ENCODE measurements around the gene MACO1.

DNA sequence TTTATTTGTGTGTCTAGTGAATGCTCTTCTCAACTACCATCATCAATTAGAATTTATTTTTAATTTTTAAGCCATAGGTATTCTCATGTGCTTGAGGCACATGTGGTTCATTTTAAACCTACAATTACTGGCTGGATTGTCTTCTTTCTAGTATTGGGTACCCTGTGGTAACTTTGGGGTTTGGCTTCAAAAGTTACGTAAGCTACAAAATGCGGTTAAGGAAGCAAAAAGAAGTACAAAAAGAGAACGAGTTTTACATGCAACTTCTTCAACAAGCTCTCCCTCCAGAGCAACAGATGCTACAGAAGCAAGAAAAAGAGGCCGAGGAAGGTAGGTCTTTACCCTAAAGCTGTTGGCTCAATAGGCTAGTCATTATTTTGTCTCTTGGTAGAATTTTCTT lies 25.8 kb downstream of the MACO1 start:
- TF ChIP-seq BACH2 (CRISPR knock-in tag; IDR thresholded peaks at IDR 0.05; ENCODE audit: borderline replicate concordance) (no peak), ZFP3 (CRISPR knock-in tag; IDR thresholded peaks at IDR 0.05) (no peak), ZFP30 (CRISPR knock-in tag; IDR thresholded peaks at IDR 0.05) (no peak), ARNTL (CRISPR knock-in tag; IDR thresholded peaks at IDR 0.05; ENCODE audit: borderline replicate concordance, low read depth) (no peak), ZNF70 (CRISPR knock-in tag; IDR thresholded peaks at IDR 0.05) (no peak), ZC3H10 (CRISPR knock-in tag; IDR thresholded peaks at IDR 0.05) (no peak), OSR1 (CRISPR knock-in tag; IDR thresholded peaks at IDR 0.05) (no peak), TCF4 (CRISPR knock-in tag; IDR thresholded peaks at IDR 0.05; ENCODE audit: borderline replicate concordance) (no peak)
- TF ChIP-seq, protein P1, sequence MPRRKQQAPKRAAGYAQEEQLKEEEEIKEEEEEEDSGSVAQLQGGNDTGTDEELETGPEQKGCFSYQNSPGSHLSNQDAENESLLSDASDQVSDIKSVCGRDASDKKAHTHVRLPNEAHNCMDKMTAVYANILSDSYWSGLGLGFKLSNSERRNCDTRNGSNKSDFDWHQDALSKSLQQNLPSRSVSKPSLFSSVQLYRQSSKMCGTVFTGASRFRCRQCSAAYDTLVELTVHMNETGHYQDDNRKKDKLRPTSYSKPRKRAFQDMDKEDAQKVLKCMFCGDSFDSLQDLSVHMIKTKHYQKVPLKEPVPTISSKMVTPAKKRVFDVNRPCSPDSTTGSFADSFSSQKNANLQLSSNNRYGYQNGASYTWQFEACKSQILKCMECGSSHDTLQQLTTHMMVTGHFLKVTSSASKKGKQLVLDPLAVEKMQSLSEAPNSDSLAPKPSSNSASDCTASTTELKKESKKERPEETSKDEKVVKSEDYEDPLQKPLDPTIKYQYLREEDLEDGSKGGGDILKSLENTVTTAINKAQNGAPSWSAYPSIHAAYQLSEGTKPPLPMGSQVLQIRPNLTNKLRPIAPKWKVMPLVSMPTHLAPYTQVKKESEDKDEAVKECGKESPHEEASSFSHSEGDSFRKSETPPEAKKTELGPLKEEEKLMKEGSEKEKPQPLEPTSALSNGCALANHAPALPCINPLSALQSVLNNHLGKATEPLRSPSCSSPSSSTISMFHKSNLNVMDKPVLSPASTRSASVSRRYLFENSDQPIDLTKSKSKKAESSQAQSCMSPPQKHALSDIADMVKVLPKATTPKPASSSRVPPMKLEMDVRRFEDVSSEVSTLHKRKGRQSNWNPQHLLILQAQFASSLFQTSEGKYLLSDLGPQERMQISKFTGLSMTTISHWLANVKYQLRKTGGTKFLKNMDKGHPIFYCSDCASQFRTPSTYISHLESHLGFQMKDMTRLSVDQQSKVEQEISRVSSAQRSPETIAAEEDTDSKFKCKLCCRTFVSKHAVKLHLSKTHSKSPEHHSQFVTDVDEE (CRISPR knock-in tag; IDR thresholded peaks at IDR 0.05): no peak
- TF ChIP-seq, protein P2, sequence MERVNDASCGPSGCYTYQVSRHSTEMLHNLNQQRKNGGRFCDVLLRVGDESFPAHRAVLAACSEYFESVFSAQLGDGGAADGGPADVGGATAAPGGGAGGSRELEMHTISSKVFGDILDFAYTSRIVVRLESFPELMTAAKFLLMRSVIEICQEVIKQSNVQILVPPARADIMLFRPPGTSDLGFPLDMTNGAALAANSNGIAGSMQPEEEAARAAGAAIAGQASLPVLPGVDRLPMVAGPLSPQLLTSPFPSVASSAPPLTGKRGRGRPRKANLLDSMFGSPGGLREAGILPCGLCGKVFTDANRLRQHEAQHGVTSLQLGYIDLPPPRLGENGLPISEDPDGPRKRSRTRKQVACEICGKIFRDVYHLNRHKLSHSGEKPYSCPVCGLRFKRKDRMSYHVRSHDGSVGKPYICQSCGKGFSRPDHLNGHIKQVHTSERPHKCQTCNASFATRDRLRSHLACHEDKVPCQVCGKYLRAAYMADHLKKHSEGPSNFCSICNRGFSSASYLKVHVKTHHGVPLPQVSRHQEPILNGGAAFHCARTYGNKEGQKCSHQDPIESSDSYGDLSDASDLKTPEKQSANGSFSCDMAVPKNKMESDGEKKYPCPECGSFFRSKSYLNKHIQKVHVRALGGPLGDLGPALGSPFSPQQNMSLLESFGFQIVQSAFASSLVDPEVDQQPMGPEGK (CRISPR knock-in tag; IDR thresholded peaks at IDR 0.05; ENCODE audit: borderline replicate concordance): no peak
- TF ChIP-seq, protein P3, sequence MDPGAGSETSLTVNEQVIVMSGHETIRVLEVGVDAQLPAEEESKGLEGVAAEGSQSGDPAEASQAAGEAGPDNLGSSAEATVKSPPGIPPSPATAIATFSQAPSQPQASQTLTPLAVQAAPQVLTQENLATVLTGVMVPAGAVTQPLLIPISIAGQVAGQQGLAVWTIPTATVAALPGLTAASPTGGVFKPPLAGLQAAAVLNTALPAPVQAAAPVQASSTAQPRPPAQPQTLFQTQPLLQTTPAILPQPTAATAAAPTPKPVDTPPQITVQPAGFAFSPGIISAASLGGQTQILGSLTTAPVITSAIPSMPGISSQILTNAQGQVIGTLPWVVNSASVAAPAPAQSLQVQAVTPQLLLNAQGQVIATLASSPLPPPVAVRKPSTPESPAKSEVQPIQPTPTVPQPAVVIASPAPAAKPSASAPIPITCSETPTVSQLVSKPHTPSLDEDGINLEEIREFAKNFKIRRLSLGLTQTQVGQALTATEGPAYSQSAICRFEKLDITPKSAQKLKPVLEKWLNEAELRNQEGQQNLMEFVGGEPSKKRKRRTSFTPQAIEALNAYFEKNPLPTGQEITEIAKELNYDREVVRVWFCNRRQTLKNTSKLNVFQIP (CRISPR knock-in tag; IDR thresholded peaks at IDR 0.05; ENCODE audit: borderline replicate concordance, low read depth): no peak

All from SK-N-SH treated with all-trans-retinoic acid at 6 μM for 48 hours (cell line).